NCI-H2107 treated with DMSO at 0.1 percent for 48 hours (cell line): ENCODE data around the gene CA5A.

Source experiments
- DNase-seq: peaks from one replicate; lab custom pipeline; 2025; ENCODE audit not compliant: unreplicated experiment; lab: John Stamatoyannopoulos, UW

Gene CA5A

GRCh38 chr16:87854053-87854906, 82.0 kb downstream of the CA5A start:
- no peak for DNase-seq

- peak; percentile 82 for DNase-seq
Measured at GRCh38 chr16:87853411-87854052, 82.8 kb downstream of the CA5A start.

- no peak for DNase-seq
Measured at GRCh38 chr16:87851601-87852000, 84.7 kb downstream of the CA5A start.

- DNase-seq = peak; percentile 82
Measured at GRCh38 chr16:87851141-87851587, 85.2 kb downstream of the CA5A start.

- no peak for DNase-seq
Measured at GRCh38 chr16:87850009-87851006, 86.0 kb downstream of the CA5A start.

- no peak for DNase-seq
Measured at GRCh38 chr16:87849419-87850008, 86.8 kb downstream of the CA5A start.

- DNase-seq = no peak
Measured at GRCh38 chr16:87848676-87849345, 87.5 kb downstream of the CA5A start.

- no peak for DNase-seq
Measured at GRCh38 chr16:87847785-87848675, 88.3 kb downstream of the CA5A start.

- DNase-seq = no peak
Measured at GRCh38 chr16:87847467-87847784, 88.9 kb downstream of the CA5A start.

GRCh38 chr16:87846705-87847466, 89.4 kb downstream of the CA5A start:
- no peak for DNase-seq

- DNase-seq = no peak
Measured at GRCh38 chr16:87845807-87846619, 90.3 kb downstream of the CA5A start.

- DNase-seq = no peak
Measured at GRCh38 chr16:87845213-87845612, 91.1 kb downstream of the CA5A start.

- DNase-seq = no peak
Measured at GRCh38 chr16:87844809-87845208, 91.5 kb downstream of the CA5A start.

- no peak for DNase-seq
Measured at GRCh38 chr16:87844120-87844733, 92.1 kb downstream of the CA5A start.

- DNase-seq = no peak
Measured at GRCh38 chr16:87843678-87844105, 92.6 kb downstream of the CA5A start.

GRCh38 chr16:87842209-87842869, 94.0 kb downstream of the CA5A start:
- no peak for DNase-seq
